SK-N-DZ (cell line): ENCODE results near the gene PHGDH.
"Not testable (repeated sequence)": the region's sequence is repeated elsewhere in the genome, so short reads cannot be mapped to it uniquely, and the experiment has no call there.

ENCODE experiments used
- DNase-seq: peaks from one replicate; pipeline ENCODE4 v3.0.0-alpha.2; 2015; ENCODE audit warnings: low spot score

Gene PHGDH

GRCh38 chr1:119762953-119763352 lies 51.2 kb downstream of the PHGDH start:
- no peak for DNase-seq

GRCh38 chr1:119764220-119764619 lies 52.5 kb downstream of the PHGDH start:
- no peak for DNase-seq

GRCh38 chr1:119766374-119766794 lies 54.6 kb downstream of the PHGDH start:
- DNase-seq = no peak

- no peak for DNase-seq
These were observed 55.8 kb downstream of the PHGDH start for GRCh38 chr1:119767486-119767885.

GRCh38 chr1:119768778-119769177 lies 57.0 kb downstream of the PHGDH start, which contains the start of gene HMGCS2:
Gene HMGCS2, minus strand, starts transcription at chr1:119768905. Its CDS starts 61 bp downstream, at chr1:119768844.
- DNase-seq = no peak

GRCh38 chr1:119771016-119771415 lies 59.3 kb downstream of the PHGDH start:
- no peak for DNase-seq

- no peak for DNase-seq
These were observed 60.0 kb downstream of the PHGDH start for GRCh38 chr1:119771770-119772169.

- no peak for DNase-seq
These were observed 60.6 kb downstream of the PHGDH start for GRCh38 chr1:119772298-119772697.

- peak; percentile 67 for DNase-seq
These were observed 62.0 kb downstream of the PHGDH start for GRCh38 chr1:119773711-119774241.

- no peak for DNase-seq
These were observed 63.2 kb downstream of the PHGDH start for GRCh38 chr1:119774746-119775490.

GRCh38 chr1:119778359-119778758 lies 66.6 kb downstream of the PHGDH start:
- DNase-seq = no peak

- DNase-seq = no peak
These were observed 67.3 kb downstream of the PHGDH start for GRCh38 chr1:119778886-119779560.

- peak; percentile 35 for DNase-seq
These were observed 68.2 kb downstream of the PHGDH start for GRCh38 chr1:119779869-119780356.

GRCh38 chr1:119781434-119782210 lies 69.9 kb downstream of the PHGDH start:
- DNase-seq = no peak

- DNase-seq = no peak
These were observed 71.0 kb downstream of the PHGDH start for GRCh38 chr1:119782631-119783325.

GRCh38 chr1:119783354-119784185 lies 71.8 kb downstream of the PHGDH start:
- DNase-seq = no peak

GRCh38 chr1:119784191-119784781 lies 72.6 kb downstream of the PHGDH start:
- DNase-seq = no peak

GRCh38 chr1:119786046-119786445 lies 74.3 kb downstream of the PHGDH start:
- DNase-seq = not testable (repeated sequence)

GRCh38 chr1:119786473-119787050 lies 74.8 kb downstream of the PHGDH start:
- DNase-seq = not testable (repeated sequence)
